Measurements from ENCODE around the gene TEPSIN. TPM values are rescaled to one million over a fixed set of nuclear protein-coding genes. Genes with fewer than 3 reads are reported as not detected.

The TEPSIN gene
- total RNA-seq, 2 donors from 2014 or later = 12.3 to 14.3 TPM

GRCh38 chr17:81203136-81203535 lies 35.7 kb downstream of the TEPSIN start:
- Histone ChIP-seq H3K9me3 (no peaks in the 10 kb centered on the region), H3K4me3 (no peak overlapping the region), H3K4me1 (peaks cover 0 to 9% of the 10 kb centered on the region in 2 donors), H3K27ac (no peak overlapping the region), H3K27me3 (no peaks in the 10 kb centered on the region), H3K36me3 (no peaks in the 10 kb centered on the region)
- no peak for DNase-seq (ENCODE audit: low spot score)
- TF ChIP-seq CTCF (IDR thresholded peaks at IDR 0.05) = no peak

GRCh38 chr17:81202318-81202717 lies 36.5 kb downstream of the TEPSIN start:
- no peaks in the 10 kb centered on the region for H3K36me3 ChIP-seq
- H3K4me3 ChIP-seq = no peak overlapping the region
- DNase-seq (ENCODE audit: low spot score) = no peak

GRCh38 chr17:81200695-81201580 lies 37.9 kb downstream of the TEPSIN start:
- Histone ChIP-seq H3K27me3 (no peaks in the 10 kb centered on the region), H3K4me3 (no peak overlapping the region), H3K36me3 (no peaks in the 10 kb centered on the region), H3K9me3 (no peaks in the 10 kb centered on the region), H3K27ac (no peak overlapping the region), H3K4me1 (peaks cover 0 to 9% of the 10 kb centered on the region in 2 donors)
- peak; percentile 61 for DNase-seq (ENCODE audit: low spot score)
- TF ChIP-seq CTCF (IDR thresholded peaks at IDR 0.05) = peak in 1 of 2 donors; percentile 69

More at GRCh38 chr17:81202318-81202717, 36.5 kb downstream of the TEPSIN start:
- Histone ChIP-seq H3K27ac (no peak overlapping the region), H3K9me3 (no peaks in the 10 kb centered on the region), H3K27me3 (no peaks in the 10 kb centered on the region), H3K4me1 (peaks cover 0 to 9% of the 10 kb centered on the region in 2 donors)
- no peak for TF ChIP-seq CTCF (IDR thresholded peaks at IDR 0.05)

GRCh38 chr17:81200201-81200600 lies 38.7 kb downstream of the TEPSIN start:
- Histone ChIP-seq H3K36me3 (no peaks in the 10 kb centered on the region), H3K27me3 (no peaks in the 10 kb centered on the region), H3K9me3 (no peaks in the 10 kb centered on the region), H3K4me1 (peaks cover 0 to 9% of the 10 kb centered on the region in 2 donors), H3K4me3 (no peak overlapping the region), H3K27ac (no peak overlapping the region)
- TF ChIP-seq CTCF (IDR thresholded peaks at IDR 0.05) = no peak
- no peak for DNase-seq (ENCODE audit: low spot score)

- Histone ChIP-seq H3K36me3 (no peaks in the 10 kb centered on the region), H3K4me3 (no peak overlapping the region), H3K9me3 (no peaks in the 10 kb centered on the region), H3K4me1 (peaks cover 0 to 9% of the 10 kb centered on the region in 2 donors), H3K27me3 (no peaks in the 10 kb centered on the region), H3K27ac (no peak overlapping the region)
- no peak for DNase-seq (ENCODE audit: low spot score)
- TF ChIP-seq CTCF (IDR thresholded peaks at IDR 0.05) = no peak
Measured at GRCh38 chr17:81199482-81199830, 39.4 kb downstream of the TEPSIN start.

Measured in right atrium auricular region (tissue), 2 donors.